ENCODE measurements around the gene KIAA2012.

GRCh38 chr2:202099515-202099914 lies 26.5 kb downstream of the KIAA2012 start:
- no peak for TF ChIP-seq POLR2AphosphoS5 (IDR thresholded peaks at IDR 0.05; ENCODE audit: low read depth, low read length)
- no peak for TF ChIP-seq POLR2A (IDR thresholded peaks at IDR 0.05; ENCODE audit: low read depth, low read length)
- TF ChIP-seq TAF1 (IDR thresholded peaks at IDR 0.05; ENCODE audit: low read depth, low read length): no peak

All from GM12891 (cell line).